Renal cortical epithelial cell (primary cell): ENCODE results near the gene ZFYVE16. TPM values are rescaled to one million over a fixed set of nuclear protein-coding genes. Genes with fewer than 3 reads are reported as not detected.
A peak's percentile ranks its signal among the peaks of the same experiment; 100 is the strongest.
"Not testable (repeated sequence)": the region's sequence is repeated elsewhere in the genome, so short reads cannot be mapped to it uniquely, and the experiment has no call there.

ENCODE experiments used
- DNase-seq: peaks from one replicate; pipeline ENCODE4 v3.0.0-alpha.2; 2011; ENCODE audit warnings: low read depth
- total RNA-seq: library from RNA; depleted of rRNA; stranded (reverse); fragments of >200 nt; gene quantifications from 2 replicates; pipeline ENCODE4 v1.2.3, GENCODE V29; 2014

Gene ZFYVE16
- total RNA-seq, 1 donor from 2014 or later: 69.6 TPM

- DNase-seq: peak; percentile 91
Measured at GRCh38 chr5:80487829-80488721, 80.2 kb downstream of the ZFYVE16 start, which contains the start of gene FAM151B. Gene FAM151B (plus strand): TSS chr5:80488100. CDS start chr5:80488124, 24 bp downstream.

GRCh38 chr5:80491296-80491695, 83.4 kb downstream of the ZFYVE16 start:
- DNase-seq: no peak

- peak; percentile 44 for DNase-seq
Measured at GRCh38 chr5:80492741-80493140, 84.9 kb downstream of the ZFYVE16 start.

GRCh38 chr5:80493443-80493842, 85.6 kb downstream of the ZFYVE16 start:
- DNase-seq: not testable (repeated sequence)

- DNase-seq: no peak
Measured at GRCh38 chr5:80495891-80496290, 88.0 kb downstream of the ZFYVE16 start.

GRCh38 chr5:80502800-80503199, 94.9 kb downstream of the ZFYVE16 start:
- no peak for DNase-seq

GRCh38 chr5:80503641-80504040, 95.8 kb downstream of the ZFYVE16 start:
- no peak for DNase-seq

- DNase-seq: no peak
Measured at GRCh38 chr5:80504833-80505232, 97.0 kb downstream of the ZFYVE16 start.

- no peak for DNase-seq
Measured at GRCh38 chr5:80507663-80508062, 99.8 kb downstream of the ZFYVE16 start.

GRCh38 chr5:80508844-80509243, 101.0 kb downstream of the ZFYVE16 start:
- no peak for DNase-seq

GRCh38 chr5:80509362-80509761, 101.5 kb downstream of the ZFYVE16 start:
- DNase-seq: no peak

GRCh38 chr5:80516826-80517225, 109.0 kb downstream of the ZFYVE16 start:
- DNase-seq: peak; percentile 93

Other genes with a start within 250 kb of the ZFYVE16 start
- gene SERINC5, start 152.0 kb upstream of the ZFYVE16 start, total RNA-seq: 8.7 and 23.7 TPM in 2 replicates
- gene SPZ1, start 88.1 kb upstream of the ZFYVE16 start, total RNA-seq: not detected in 2 replicates
- gene FAM151B, start 80.0 kb downstream of the ZFYVE16 start, total RNA-seq: 0.69 and 7.1 TPM in 2 replicates
- gene ANKRD34B, start 162.2 kb downstream of the ZFYVE16 start, total RNA-seq: 4.4 and 4.5 TPM in 2 replicates
- gene MSH3, start 246.6 kb downstream of the ZFYVE16 start, total RNA-seq: 17.0 and 26.0 TPM in 2 replicates
- gene DHFR, start 246.9 kb downstream of the ZFYVE16 start, total RNA-seq: 10.2 and 21.2 TPM in 2 replicates